Activated T-helper 2 cell treated with anti-CD3 and anti-CD28 coated beads, Interferon-gamma antibody, Interleukin-2, Interleukin-4, amounts not matched to agents 10 μg/mL and 5 μg/mL and 100 μg/mL, durations not matched to agents 14 hours and 24 hours and 36 hours (primary cell): Measurements from ENCODE around the gene TRIM71. TPM values are rescaled to one million over a fixed set of nuclear protein-coding genes. Genes with fewer than 3 reads are reported as not detected.
"Not testable (repeated sequence)": the region's sequence is repeated elsewhere in the genome, so short reads cannot be mapped to it uniquely, and the experiment has no call there.

Experiments used
- DNase-seq: peaks from one replicate; pipeline ENCODE4 v3.0.0; 2021; ENCODE audit warnings: low spot score
- H3K27ac Mint-ChIP-seq: one replicate; pipeline ENCODE4 v1.8.0; 2021; ENCODE audit warnings: mixed read lengths
- H3K27me3 Mint-ChIP-seq: one replicate; pipeline ENCODE4 v1.8.0; 2021; ENCODE audit warnings: low read depth, mixed read lengths
- H3K36me3 Mint-ChIP-seq: one replicate; pipeline ENCODE4 v1.8.0; 2021; ENCODE audit warnings: low read depth, mixed read lengths
- H3K4me1 Mint-ChIP-seq: one replicate; pipeline ENCODE4 v1.8.0; 2021; ENCODE audit warnings: low read depth, mixed read lengths
- H3K4me3 Mint-ChIP-seq: one replicate; pipeline ENCODE4 v1.8.0; 2021; ENCODE audit warnings: low read depth, mild to moderate bottlenecking, moderate library complexity, mixed read lengths
- H3K9me3 Mint-ChIP-seq: one replicate; pipeline ENCODE4 v1.8.0; 2021; ENCODE audit warnings: mixed read lengths
- intact Hi-C: fragments of 100-400 bp; cut with micrococcal nuclease; formaldehyde crosslinking; loops from one replicate; pipeline ENCODE4 v1.15.1; 2023
- total RNA-seq: library from RNA; stranded (reverse); gene quantifications from 2 replicates; pipeline ENCODE4 v1.2.3, GENCODE V29; 2022

Gene TRIM71
- total RNA-seq, 1 donor from 2014 or later: 0.05 TPM

- Mint-ChIP-seq H3K27ac (no peak overlapping the region), H3K36me3 (no peaks in the 10 kb centered on the region), H3K4me1 (peaks cover 10% of the 10 kb centered on the region), H3K4me3 (no peak overlapping the region), H3K27me3 (peaks cover 17% of the 10 kb centered on the region), H3K9me3 (no peaks in the 10 kb centered on the region)
- intact Hi-C loops: no loop called here
- no peak for DNase-seq
Observed at GRCh38 chr3:32840086-32840841, 22.5 kb downstream of the TRIM71 start.

- intact Hi-C loops: no loop called here
- Mint-ChIP-seq H3K36me3 (no peaks in the 10 kb centered on the region), H3K27ac (no peak overlapping the region), H3K9me3 (no peaks in the 10 kb centered on the region), H3K4me1 (peaks cover 10% of the 10 kb centered on the region), H3K4me3 (no peak overlapping the region), H3K27me3 (peaks cover 11% of the 10 kb centered on the region)
- no peak for DNase-seq
Observed at GRCh38 chr3:32841341-32841740, 23.5 kb downstream of the TRIM71 start.

- Mint-ChIP-seq H3K4me3 (no peak overlapping the region), H3K27ac (no peak overlapping the region), H3K9me3 (no peaks in the 10 kb centered on the region), H3K36me3 (no peaks in the 10 kb centered on the region), H3K4me1 (peaks cover 10% of the 10 kb centered on the region), H3K27me3 (peaks cover 9% of the 10 kb centered on the region)
- intact Hi-C loops: no loop called here
- no peak for DNase-seq
Observed at GRCh38 chr3:32841867-32842470, 24.2 kb downstream of the TRIM71 start.

DNA sequence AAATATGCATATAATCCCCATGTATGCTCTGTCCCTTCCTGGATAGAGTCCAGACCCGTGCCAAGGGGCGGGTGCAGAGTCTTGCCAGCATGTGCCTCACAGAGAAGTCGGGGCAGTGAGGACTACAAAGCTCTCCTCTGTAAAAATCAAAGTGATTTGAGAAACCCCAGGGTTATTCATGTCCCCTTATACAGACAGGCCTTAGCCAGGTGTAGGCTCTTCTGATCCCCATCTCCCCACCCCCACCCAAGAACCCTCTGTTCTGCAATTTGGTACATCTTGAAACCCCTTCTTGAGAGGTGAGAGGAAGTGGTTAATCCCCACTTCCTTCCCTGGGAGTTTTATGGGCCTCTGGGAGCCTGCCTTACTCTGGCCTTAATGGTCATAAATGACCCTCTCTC, 24.7 kb downstream of the TRIM71 start:
- DNase-seq: no peak
- H3K27me3 Mint-ChIP-seq: peaks cover 7% of the 10 kb centered on the region
- intact Hi-C loops: no loop called here
- H3K9me3 Mint-ChIP-seq: no peaks in the 10 kb centered on the region
- H3K4me1 Mint-ChIP-seq: peaks cover 10% of the 10 kb centered on the region
- no peak overlapping the region for H3K27ac Mint-ChIP-seq
- no peaks in the 10 kb centered on the region for H3K36me3 Mint-ChIP-seq
- H3K4me3 Mint-ChIP-seq: no peak overlapping the region

- H3K9me3 Mint-ChIP-seq: no peaks in the 10 kb centered on the region
- peaks cover 7% of the 10 kb centered on the region for H3K27me3 Mint-ChIP-seq
- no peak overlapping the region for H3K4me3 Mint-ChIP-seq
- H3K36me3 Mint-ChIP-seq: no peaks in the 10 kb centered on the region
- H3K4me1 Mint-ChIP-seq: peaks cover 10% of the 10 kb centered on the region
- intact Hi-C loops: no loop called here
- H3K27ac Mint-ChIP-seq: no peak overlapping the region
- DNase-seq: no peak
Observed at GRCh38 chr3:32842987-32843386, 25.2 kb downstream of the TRIM71 start.

DNA sequence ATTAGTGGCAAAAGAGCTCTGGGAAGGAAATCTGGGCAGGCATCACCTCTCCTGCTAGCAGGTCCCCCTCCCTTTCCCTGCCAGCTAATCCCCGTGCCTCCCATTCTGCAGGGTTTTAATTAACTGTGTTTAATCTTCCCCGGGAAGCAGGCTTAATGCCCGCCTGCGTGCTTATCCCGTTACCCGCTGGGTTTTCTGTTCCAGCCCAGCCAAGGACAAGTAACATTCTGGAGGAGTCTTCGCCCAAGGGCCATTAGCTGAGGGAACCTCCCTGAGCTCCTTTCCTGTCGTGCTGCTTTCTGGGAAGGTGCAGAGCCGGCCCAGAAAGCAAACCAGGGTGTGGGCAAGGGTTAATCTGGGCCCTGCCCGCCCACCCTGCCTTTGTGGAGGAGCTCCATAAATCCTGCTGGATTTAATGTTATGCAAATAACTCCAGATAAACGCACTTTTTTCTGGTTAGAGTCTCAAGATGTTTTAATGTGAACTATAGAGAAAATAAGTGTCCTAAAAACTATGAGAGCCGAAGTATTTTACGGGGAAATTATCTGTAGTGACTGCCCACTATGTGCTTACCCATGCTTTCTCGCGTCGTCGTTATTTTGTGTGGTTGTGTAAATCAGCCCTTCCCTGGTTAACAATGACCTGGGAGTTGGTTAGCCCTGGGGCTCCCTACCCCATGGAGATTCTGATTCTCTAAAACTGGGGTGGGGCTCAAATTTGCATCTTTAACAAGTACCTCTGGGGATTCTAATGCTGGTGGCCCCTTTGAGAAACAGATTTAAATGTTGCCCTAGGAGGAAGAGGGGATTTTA, 25.9 kb downstream of the TRIM71 start:
- peaks cover 7% of the 10 kb centered on the region for H3K27me3 Mint-ChIP-seq
- peaks cover 10% of the 10 kb centered on the region for H3K4me1 Mint-ChIP-seq
- H3K36me3 Mint-ChIP-seq: no peaks in the 10 kb centered on the region
- intact Hi-C loops: no loop called here
- no peak overlapping the region for H3K4me3 Mint-ChIP-seq
- no peaks in the 10 kb centered on the region for H3K9me3 Mint-ChIP-seq
- no peak for DNase-seq
- H3K27ac Mint-ChIP-seq: no peak overlapping the region

DNA sequence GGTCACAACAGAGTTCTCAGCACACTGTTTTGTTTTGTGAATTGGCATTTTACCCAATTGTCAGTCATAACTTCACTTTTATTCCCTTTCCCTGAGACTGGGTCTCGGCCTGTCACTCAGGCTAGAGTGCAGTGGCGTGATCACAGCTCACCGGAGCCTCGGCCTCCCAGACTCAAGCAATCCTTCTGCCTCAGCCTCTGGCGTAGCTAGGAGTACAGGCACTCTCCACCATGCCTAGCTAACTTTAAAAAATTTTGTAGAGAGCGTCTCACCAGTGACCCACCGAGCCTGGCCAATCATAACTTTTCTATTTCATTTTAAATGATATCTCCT, 26.5 kb downstream of the TRIM71 start:
- DNase-seq: no peak
- intact Hi-C loops: no loop called here
- Mint-ChIP-seq H3K36me3 (no peaks in the 10 kb centered on the region), H3K4me3 (no peak overlapping the region), H3K27ac (no peak overlapping the region), H3K4me1 (peaks cover 10% of the 10 kb centered on the region), H3K27me3 (peaks cover 7% of the 10 kb centered on the region), H3K9me3 (no peaks in the 10 kb centered on the region)

- Mint-ChIP-seq H3K27me3 (peaks cover 7% of the 10 kb centered on the region), H3K27ac (no peak overlapping the region), H3K4me1 (peaks cover 10% of the 10 kb centered on the region), H3K36me3 (no peaks in the 10 kb centered on the region), H3K9me3 (no peaks in the 10 kb centered on the region), H3K4me3 (no peak overlapping the region)
- intact Hi-C loops: no loop called here
- no peak for DNase-seq
Observed at GRCh38 chr3:32844914-32845313, 27.1 kb downstream of the TRIM71 start.

DNA sequence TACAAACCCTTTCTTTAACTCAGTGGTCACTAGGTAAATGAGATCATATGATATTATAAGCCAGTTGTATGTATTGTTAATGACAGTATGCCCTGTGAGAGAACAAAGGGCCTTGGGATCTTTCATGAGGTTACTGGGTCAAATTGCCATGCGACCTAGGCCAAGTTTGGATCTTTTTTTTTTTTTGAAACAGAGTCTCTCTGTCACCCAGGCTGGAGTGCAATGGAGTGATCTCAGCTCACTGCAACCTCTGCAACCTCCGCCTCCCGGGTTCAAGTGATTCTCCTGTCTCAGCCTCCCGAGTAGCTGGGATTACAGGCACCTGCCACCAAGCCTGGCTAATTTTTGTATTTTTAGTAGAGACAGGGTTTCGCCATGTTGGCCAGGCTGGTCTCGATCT, 27.7 kb downstream of the TRIM71 start:
- H3K36me3 Mint-ChIP-seq, H3K4me3 Mint-ChIP-seq, H3K27me3 Mint-ChIP-seq, H3K27ac Mint-ChIP-seq, DNase-seq, intact Hi-C loops, H3K9me3 Mint-ChIP-seq: not testable (repeated sequence)
- H3K4me1 Mint-ChIP-seq: peaks cover 10% of the 10 kb centered on the region

- not testable (repeated sequence) for DNase-seq
Observed at GRCh38 chr3:32847045-32847444, 29.2 kb downstream of the TRIM71 start.

DNA sequence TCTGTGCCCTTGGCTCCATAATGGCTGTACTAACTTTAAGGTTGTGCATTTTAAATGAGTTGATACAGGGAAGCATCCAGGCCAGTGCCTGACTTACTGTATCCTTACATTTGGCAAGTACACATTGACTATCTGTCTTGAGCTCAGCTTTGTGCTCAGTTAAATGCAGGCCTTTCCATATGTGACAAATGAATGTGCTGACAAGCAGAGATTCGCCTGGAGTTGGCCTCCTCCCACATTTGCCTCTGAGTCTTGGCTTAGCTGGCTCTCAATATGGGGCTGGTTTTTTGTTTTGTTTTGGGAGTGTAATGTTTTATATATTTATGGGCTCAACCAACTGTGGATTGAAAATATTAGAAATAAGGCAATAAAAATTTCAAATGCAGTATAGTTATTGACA, 29.7 kb downstream of the TRIM71 start:
- Mint-ChIP-seq H3K9me3 (no peaks in the 10 kb centered on the region), H3K27ac (no peak overlapping the region), H3K4me1 (peaks cover 6% of the 10 kb centered on the region), H3K27me3 (peaks cover 10% of the 10 kb centered on the region), H3K4me3 (no peak overlapping the region), H3K36me3 (no peaks in the 10 kb centered on the region)
- DNase-seq: no peak
- intact Hi-C loops: no loop called here

More at GRCh38 chr3:32847045-32847444, 29.2 kb downstream of the TRIM71 start:
- H3K27ac Mint-ChIP-seq, H3K4me3 Mint-ChIP-seq, H3K27me3 Mint-ChIP-seq, H3K9me3 Mint-ChIP-seq, H3K36me3 Mint-ChIP-seq, intact Hi-C loops: not testable (repeated sequence)
- peaks cover 10% of the 10 kb centered on the region for H3K4me1 Mint-ChIP-seq

DNA sequence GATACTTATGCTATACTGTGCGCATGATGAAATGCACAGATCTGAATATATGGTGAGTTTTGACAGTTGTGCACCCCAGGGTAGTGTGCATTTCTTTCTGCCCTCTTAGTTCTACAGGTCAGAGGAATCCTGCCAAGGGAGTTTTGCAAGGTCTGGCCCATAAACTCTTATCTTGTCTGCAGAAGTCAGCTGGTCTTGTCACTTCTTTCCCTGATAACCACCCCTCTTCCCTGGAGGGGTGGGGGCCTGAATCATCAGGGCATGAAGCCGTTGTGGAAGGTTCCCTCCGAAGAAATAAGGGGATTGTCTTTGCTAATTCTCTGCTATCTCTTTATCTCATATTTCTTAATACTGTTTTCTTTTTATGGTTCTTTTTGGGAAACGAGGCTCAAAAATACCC, 30.4 kb downstream of the TRIM71 start:
- H3K4me3 Mint-ChIP-seq: no peak overlapping the region
- intact Hi-C loops: no loop called here
- H3K9me3 Mint-ChIP-seq: no peaks in the 10 kb centered on the region
- H3K36me3 Mint-ChIP-seq: no peaks in the 10 kb centered on the region
- no peaks in the 10 kb centered on the region for H3K4me1 Mint-ChIP-seq
- peaks cover 11% of the 10 kb centered on the region for H3K27me3 Mint-ChIP-seq
- DNase-seq: no peak
- H3K27ac Mint-ChIP-seq: no peak overlapping the region

DNA sequence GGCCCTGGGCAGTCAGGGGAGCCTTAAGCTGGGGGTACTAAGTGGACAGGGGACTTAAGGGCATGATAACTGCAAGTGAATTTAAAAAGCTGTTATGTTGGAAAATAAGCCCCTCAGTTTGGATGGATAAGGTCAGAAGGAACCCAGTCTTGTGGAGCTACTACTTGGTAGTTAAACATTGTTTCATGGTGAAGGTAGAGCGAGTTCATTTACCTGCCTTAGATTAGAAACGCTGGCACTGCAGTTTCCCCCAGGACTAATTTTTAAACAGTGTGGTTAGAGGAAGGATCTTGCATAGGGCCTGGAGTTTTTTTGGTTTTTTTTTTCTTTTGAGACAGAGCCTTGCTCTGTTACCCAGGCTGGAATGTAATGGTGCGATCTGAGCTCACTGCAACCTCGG, 31.2 kb downstream of the TRIM71 start:
- Mint-ChIP-seq H3K27me3 (peaks cover 13% of the 10 kb centered on the region), H3K4me1 (no peaks in the 10 kb centered on the region), H3K36me3 (no peaks in the 10 kb centered on the region), H3K27ac (no peak overlapping the region), H3K4me3 (no peak overlapping the region), H3K9me3 (no peaks in the 10 kb centered on the region)
- intact Hi-C loops: no loop called here
- DNase-seq: no peak
